GM12872 (cell line): Measurements from ENCODE around the gene LRRC37A3.

Experiments used
- TF ChIP-seq, protein P1 (sequence below): IDR thresholded peaks from 3 replicates; pipeline ENCODE4 v1.5.1; 2011; ENCODE audit warnings: low read depth, mild to moderate bottlenecking, low read length, moderate library complexity; ENCODE audit not compliant: insufficient read depth

Gene LRRC37A3

DNA sequence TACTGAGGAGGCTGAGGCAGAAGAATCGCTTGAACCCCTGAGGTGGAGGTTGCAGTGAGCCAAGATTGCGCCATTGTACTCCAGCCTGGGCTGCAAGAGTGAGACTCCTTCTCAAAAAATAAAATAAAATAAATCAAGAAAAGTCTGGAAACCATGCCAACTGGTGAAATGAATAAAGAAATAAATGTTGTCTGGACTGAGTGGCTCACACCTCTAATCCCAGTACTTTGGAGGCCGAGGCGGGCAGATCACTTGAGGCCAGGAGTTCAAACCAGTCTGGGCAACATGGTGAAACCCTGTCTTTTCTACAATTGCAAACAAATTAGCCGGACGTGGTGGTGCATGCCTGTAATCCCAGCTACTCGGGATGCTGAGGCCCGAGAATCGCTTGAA is 744 bp upstream of the LRRC37A3 start:
- TF ChIP-seq, protein P1, sequence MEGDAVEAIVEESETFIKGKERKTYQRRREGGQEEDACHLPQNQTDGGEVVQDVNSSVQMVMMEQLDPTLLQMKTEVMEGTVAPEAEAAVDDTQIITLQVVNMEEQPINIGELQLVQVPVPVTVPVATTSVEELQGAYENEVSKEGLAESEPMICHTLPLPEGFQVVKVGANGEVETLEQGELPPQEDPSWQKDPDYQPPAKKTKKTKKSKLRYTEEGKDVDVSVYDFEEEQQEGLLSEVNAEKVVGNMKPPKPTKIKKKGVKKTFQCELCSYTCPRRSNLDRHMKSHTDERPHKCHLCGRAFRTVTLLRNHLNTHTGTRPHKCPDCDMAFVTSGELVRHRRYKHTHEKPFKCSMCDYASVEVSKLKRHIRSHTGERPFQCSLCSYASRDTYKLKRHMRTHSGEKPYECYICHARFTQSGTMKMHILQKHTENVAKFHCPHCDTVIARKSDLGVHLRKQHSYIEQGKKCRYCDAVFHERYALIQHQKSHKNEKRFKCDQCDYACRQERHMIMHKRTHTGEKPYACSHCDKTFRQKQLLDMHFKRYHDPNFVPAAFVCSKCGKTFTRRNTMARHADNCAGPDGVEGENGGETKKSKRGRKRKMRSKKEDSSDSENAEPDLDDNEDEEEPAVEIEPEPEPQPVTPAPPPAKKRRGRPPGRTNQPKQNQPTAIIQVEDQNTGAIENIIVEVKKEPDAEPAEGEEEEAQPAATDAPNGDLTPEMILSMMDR = no peak

DNA sequence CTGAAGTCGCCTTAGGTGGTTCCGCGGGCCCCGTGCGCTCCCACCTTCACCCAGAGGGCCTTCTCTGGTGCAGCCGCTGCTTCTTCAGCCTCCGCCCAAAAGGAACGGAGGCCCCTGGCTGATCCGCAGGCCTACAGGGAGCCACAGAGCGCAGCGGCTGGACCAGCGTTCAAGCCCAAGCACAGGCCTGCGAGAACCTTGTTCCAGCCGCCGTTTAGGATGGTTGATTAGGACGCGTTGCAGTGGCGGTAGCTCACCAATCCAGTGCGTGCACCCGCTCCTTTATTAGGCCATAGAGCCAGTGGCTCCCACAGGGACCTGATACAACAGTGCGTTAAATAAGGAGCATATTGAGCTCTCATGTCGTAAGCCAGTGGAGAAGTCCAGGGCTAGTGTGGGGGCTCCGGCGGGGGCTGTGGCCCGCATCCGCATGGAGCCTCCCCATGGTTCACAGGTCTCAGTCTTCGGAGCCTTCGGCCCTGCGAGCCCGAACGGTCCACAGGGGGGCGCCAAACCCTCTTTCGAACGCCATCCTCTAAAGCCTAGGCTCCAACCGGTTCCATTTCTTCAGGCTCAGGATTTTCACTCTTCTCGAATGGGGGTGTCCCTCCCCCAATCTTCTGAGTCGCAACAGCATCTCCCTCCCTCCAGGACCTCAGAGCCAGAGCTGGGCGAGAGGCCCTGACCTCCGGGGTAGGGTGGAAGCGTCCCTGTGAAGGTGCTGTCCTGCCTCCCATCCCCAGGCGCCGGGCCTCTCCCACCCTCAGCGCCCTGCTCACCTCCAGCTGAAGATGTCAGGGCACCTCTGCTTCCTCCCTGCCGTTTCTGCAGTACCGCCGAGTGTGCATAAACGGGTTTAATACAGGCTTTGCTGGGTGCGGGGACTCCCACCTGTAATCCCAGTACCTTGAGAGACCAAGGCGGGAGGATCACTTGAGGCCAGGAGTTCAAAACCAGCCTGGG is 71.5 kb downstream of the LRRC37A3 start:
- TF ChIP-seq, protein P1 = peak; percentile 61
